ENCODE results near the gene ZNF543. TPM values are rescaled to one million over a fixed set of nuclear protein-coding genes. Genes with fewer than 3 reads are reported as not detected.

Gene ZNF543
- 1.5 to 2.2 TPM (median 1.6 TPM) in 5 replicates for total RNA-seq (2022; extraction: Qiagen RNA extraction; ENCODE audit: low read depth)

DNA sequence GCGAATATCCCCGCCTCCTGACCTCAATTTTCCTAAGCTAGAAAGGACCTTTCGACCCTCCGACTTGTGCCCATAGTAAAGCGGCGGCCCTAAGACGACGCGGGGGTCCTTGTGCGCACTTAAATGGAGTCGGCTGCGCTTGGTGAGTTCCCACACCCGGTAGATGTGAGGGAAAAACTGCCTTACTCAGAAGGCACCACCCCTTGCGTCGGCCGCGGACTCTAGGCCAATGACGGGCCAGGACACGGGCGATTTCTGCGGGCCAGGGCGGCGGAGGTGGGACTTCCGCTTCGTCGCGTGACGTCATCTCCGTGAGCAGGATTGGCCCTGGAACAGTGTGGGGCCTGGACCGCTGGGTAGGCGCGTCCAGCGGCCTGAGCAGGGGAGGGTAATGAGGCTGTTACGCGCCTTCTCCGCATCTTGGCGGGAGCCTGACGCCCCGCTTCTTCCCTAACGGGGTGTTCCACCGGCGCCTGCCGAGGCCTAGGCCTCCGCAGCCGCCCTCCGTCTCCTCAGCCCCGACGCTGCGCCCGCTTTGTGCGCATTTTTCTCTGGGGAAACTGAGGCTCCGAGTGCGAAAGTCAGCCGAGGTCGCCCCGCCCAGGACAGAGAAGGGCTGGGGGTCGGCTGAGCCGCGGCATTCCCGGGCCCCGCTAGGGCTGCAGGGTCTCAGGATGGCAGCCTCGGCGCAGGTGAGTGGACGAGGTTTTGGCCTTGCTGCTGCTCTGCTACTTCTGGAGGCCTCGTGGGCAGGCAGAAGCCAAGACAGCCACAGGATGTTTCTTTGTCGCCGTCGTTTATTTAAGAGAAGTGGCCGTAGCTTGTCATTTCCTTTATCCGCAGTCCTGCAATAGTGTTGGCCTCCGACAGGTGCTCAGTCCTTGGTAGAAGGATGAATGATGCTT, at the start of gene ZNF543:
ZNF543 (plus strand) TSS at position 293 of the 905 bp plus-strand sequence; CDS start at position 675, 382 bp downstream.

DNA sequence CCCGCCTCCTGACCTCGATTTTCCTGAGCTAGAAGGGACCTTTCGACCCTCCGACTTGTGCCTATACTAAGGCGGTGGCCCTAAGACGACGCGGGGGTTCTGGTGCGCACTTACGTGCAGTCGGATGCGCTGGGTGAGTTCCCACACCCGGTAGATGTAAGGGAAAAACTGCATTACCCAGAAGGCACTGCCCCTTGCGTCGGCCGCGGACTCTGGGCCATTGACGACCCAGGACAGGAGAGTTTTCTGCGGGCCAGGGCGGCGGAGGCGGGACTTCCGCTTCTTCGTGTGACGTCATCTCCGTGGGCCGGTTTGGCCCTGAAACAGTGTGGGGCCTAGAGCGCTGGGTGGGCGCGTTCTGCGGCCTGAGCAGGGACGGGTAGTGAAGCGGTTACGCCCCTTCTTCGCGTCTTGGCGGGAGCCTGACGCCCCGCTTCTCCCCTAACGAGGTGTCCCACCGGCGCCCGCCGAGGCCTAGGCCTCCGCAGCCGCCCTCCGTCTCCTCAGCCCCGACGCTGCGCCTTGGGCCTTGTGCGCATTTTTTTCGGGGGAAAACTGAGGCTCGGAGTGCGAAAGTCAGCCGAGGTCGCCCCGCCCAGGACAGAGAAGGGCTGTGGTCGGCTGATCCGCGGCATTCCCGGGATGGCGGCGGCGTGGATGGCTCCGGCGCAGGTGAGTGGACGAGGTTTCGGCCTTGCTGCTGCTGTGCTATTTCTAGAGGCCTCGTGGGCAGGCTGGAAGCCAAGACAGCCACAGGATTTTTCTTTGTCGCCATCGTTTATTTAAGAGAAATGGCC, 39.9 kb upstream of the ZNF543 start, which contains the start of gene ZNF460:
ZNF460 (plus strand) TSS at position 321 of the 797 bp plus-strand sequence; CDS start at position 643, 322 bp downstream.

DNA sequence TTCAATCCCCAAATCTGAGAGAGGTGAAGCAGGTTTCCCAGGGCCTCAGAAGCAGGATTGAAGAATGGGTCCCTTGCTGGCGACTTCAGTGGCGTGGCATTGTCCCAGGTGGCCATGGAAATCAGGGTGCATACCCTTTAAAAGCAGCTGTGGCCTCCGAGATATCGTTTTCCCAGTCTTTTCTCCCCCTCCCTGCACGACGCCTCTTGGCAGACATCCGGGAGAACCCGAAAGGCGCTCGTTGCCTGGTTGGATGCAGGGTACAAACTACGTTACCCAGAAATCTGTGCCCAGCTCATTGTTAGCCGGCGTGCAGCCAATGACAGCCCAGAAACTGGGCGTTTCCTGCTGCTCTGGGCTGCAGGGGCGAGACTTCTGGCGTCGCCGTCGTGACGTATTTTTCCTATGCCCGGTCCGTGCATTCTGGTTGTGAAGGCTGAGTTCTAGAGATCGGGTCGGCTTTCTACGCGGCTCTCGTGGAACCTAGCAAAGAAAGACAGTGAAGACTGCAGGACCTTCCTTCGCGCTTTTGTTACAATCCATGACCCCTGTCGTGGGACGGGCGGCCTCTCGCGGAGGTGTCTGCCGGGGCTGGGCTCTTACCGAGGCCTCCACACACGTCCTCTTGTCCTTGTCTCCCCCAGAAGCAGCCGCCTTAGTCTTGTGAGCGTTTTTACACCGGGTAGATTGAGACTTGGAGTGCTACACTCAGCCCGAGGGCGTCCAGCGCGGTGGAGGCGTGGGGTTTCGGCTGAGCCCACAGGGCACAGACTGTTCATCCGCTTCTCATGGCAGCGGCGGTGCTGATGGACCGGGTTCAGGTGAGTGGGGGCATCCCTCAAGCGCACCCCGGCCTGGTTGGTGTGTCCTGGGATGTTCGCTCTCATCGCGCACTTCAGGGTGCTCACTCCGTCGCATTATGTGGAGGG, 30.9 kb downstream of the ZNF543 start, which contains the start of gene ZNF304:
ZNF304 (plus strand) TSS at position 395 of the 929 bp plus-strand sequence; CDS start at position 789, 394 bp downstream.

DNA sequence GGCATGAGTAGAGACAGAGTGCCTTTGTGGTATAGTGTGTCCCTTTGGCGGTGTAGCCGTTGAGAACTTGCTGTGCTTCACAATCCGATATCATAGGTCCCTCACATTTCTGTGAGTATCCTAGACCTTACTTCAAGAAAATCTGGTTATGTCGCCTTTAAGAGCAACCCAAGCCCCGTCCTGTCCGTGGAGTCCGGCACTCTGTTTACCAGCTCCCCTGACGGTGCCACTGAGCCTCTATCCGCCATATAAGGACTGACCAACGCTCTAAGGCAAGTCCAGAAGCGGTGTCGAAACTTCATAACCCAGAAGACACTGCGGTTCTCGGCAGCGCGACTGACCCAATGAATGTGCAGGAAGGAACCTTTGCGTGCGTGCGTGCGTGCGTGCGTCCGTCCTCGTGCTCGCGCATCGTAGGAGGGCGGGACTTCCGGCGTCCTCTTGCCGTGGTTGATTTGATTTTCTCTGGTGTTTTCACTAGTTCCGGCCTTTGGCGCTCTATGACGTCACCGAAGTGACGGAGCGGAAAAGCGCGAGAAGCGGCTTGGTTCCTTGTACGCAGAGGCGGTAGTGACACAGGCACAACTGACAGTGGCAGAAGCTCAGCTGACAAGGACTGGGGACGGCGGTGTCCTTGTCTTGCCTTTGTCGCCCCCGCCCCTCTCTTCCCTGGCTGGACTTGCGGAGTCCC, 42.9 kb downstream of the ZNF543 start, which contains the start of the genes TRAPPC2B and ZNF547:
TRAPPC2B (plus strand) TSS at position 555 of the 691 bp plus-strand sequence. CDS start 1,283 bp downstream, outside the sequence.
ZNF547 (plus strand) TSS at position 555 of the 691 bp plus-strand sequence. CDS start 5,005 bp downstream, outside the sequence.

Other genes with a start within 250 kb of the ZNF543 start
- gene USP29, start 200.5 kb upstream of the ZNF543 start, total RNA-seq (2022; extraction: Qiagen RNA extraction; ENCODE audit: low read depth): 0.02 TPM in 1 of 5 replicates, not detected in the others
- gene ZIM3, start 175.3 kb upstream of the ZNF543 start, total RNA-seq (2022; extraction: Qiagen RNA extraction; ENCODE audit: low read depth): not detected in 5 replicates
- gene DUXA, start 153.0 kb upstream of the ZNF543 start, total RNA-seq (2022; extraction: Qiagen RNA extraction; ENCODE audit: low read depth): not detected in 5 replicates
- 6.7 to 9.4 TPM (median 8.1 TPM) in 5 replicates for gene ZNF264, start 129.0 kb upstream of the ZNF543 start, total RNA-seq (2022; extraction: Qiagen RNA extraction; ENCODE audit: low read depth)
- gene AURKC, start 89.4 kb upstream of the ZNF543 start, total RNA-seq (2022; extraction: Qiagen RNA extraction; ENCODE audit: low read depth): 0.15 to 0.40 TPM (median 0.26 TPM) in 5 replicates
- gene ZNF805, start 79.8 kb upstream of the ZNF543 start, total RNA-seq (2022; extraction: Qiagen RNA extraction; ENCODE audit: low read depth): 1.5 to 2.6 TPM (median 2.1 TPM) in 5 replicates
- gene ZNF460, start 40.0 kb upstream of the ZNF543 start, total RNA-seq (2022; extraction: Qiagen RNA extraction; ENCODE audit: low read depth): 0.82 to 1.4 TPM (median 1.1 TPM) in 5 replicates
- gene ZNF304, start 30.8 kb downstream of the ZNF543 start, total RNA-seq (2022; extraction: Qiagen RNA extraction; ENCODE audit: low read depth): 1.9 to 2.4 TPM (median 2.1 TPM) in 5 replicates
- 14.3 to 16.1 TPM (median 15.7 TPM) in 5 replicates for gene TRAPPC2B, start 43.1 kb downstream of the ZNF543 start, total RNA-seq (2022; extraction: Qiagen RNA extraction; ENCODE audit: low read depth)
- gene ZNF547, start 43.1 kb downstream of the ZNF543 start, total RNA-seq (2022; extraction: Qiagen RNA extraction; ENCODE audit: low read depth): 1.1 to 1.9 TPM (median 1.5 TPM) in 5 replicates
- gene ZNF548, start 69.4 kb downstream of the ZNF543 start, total RNA-seq (2022; extraction: Qiagen RNA extraction; ENCODE audit: low read depth): 4.0 to 4.7 TPM (median 4.4 TPM) in 5 replicates
- gene ZNF17, start 90.7 kb downstream of the ZNF543 start, total RNA-seq (2022; extraction: Qiagen RNA extraction; ENCODE audit: low read depth): 4.2 to 6.8 TPM (median 4.7 TPM) in 5 replicates
- 15.2 to 17.6 TPM (median 16.7 TPM) in 5 replicates for gene ZNF749, start 114.9 kb downstream of the ZNF543 start, total RNA-seq (2022; extraction: Qiagen RNA extraction; ENCODE audit: low read depth)
- 0.03 to 0.06 TPM (median 0.05 TPM) in 3 of 5 replicates, not detected in the others for gene VN1R1, start 136.7 kb downstream of the ZNF543 start, total RNA-seq (2022; extraction: Qiagen RNA extraction; ENCODE audit: low read depth)
- gene ZNF772, start 157.1 kb downstream of the ZNF543 start, total RNA-seq (2022; extraction: Qiagen RNA extraction; ENCODE audit: low read depth): 1.3 to 1.8 TPM (median 1.5 TPM) in 5 replicates
- gene ZNF419, start 167.3 kb downstream of the ZNF543 start, total RNA-seq (2022; extraction: Qiagen RNA extraction; ENCODE audit: low read depth): 6.3 to 7.1 TPM (median 6.7 TPM) in 5 replicates
- 4.6 to 6.0 TPM (median 4.9 TPM) in 5 replicates for gene ZNF773, start 179.5 kb downstream of the ZNF543 start, total RNA-seq (2022; extraction: Qiagen RNA extraction; ENCODE audit: low read depth)
- 1.4 to 2.3 TPM (median 1.7 TPM) in 5 replicates for gene ZNF549, start 206.9 kb downstream of the ZNF543 start, total RNA-seq (2022; extraction: Qiagen RNA extraction; ENCODE audit: low read depth)
- gene ZNF550, start 239.4 kb downstream of the ZNF543 start, total RNA-seq (2022; extraction: Qiagen RNA extraction; ENCODE audit: low read depth): 3.0 to 4.3 TPM (median 3.8 TPM) in 5 replicates